Astrocyte of the hippocampus (primary cell): ENCODE data around the gene RALGPS1.
A peak's percentile ranks its signal among the peaks of the same experiment; 100 is the strongest.

Experiments used
- DNase-seq: peaks from one replicate; pipeline ENCODE4 v3.0.0; 2011; ENCODE audit warnings: low read depth, low spot score

The RALGPS1 gene

DNA sequence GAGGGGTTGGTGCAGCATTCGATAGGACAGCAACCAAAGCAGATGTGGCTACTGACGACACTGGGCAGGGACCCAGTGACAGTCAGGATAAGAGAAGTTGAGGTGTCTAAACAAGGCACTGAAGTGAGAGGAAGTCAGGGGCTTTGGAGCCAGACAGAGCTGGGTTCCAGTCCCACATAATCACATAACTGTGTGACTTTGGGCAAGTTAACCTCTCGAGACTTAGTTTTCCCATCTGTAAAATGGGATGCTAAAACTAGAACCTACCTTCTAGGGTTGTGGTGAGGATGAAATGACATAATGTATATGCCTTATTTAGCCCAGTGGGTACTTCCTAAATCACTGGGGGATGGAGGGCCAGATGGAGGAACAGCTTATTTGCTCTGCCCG is 204.7 kb downstream of the RALGPS1 start:
- DNase-seq: no peak

DNA sequence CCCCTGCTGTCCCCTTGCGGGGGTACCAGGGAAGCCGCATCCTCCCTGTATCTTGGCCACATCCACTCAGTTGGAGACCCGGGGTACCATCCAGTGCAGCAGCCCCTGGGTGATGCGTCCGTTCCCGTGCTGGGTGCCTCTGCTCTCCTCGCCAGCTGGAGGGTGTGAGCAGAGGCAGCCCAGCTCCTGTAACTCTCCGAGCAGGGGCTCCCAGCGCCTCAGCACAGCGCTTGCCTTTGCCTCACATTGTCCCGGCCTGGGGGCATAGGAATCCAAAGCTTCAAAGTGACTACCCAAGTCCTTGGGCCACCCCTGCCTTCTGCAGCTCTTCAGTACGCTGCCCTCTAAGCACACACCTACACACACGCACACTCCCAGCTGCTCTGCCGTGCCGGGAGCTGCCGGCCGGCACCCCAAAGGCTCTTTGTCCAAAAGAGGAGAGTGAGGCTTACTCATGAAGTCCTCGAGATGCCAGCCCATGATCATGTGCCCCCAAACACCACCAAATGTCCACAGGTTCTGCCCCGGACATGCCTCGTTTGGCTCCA is 207.1 kb downstream of the RALGPS1 start:
- DNase-seq: peak; percentile 59

DNA sequence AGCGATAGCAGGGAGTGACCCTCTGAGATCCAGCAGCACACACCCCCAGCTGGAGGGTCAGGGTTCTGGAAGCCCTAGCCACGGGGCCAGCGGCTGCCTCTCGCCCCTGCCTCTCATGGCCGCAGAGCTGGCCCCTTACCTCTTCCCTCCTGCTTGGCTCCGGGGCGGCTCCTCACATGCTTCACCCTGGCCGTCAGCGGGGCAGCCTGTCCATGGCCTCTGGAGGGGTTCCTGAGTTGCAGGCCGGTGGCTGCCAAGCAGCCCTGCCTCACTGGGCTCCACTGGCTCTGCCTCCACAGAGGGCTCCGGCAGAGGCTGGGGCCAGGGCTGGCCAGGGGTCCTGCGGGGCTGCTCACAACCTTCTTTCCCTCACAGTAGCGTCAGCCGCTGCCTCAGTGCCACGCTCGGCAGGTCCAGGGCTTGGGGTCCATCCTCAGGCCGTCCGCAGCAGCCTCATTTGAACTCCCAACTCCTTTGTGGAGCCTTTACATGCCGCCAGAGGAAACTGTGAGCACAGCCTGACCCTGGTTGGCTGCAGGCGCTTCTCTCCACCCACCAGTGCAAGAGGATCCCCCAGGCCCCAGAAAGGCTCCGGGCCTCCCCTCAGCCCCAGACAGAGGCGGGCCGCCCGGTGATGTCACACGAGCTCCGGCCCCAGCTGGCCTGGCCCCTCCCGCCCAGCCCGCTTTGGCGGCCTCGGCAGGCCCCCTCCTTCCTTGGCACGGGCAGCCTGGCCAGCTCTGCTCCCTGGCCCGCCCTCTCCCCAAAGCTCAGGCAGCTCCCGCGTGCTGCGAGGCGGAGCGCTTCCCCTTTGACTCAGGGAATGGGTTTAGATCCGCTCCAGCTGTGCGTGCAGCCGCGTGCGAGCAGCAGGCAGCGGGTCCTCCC is 207.8 kb downstream of the RALGPS1 start, which contains the start of gene ANGPTL2:
ANGPTL2 (minus strand) TSS at position 460 of the 888 bp plus-strand sequence. CDS start 13,904 bp downstream, outside the sequence.
- DNase-seq: peak; percentile 95

DNA sequence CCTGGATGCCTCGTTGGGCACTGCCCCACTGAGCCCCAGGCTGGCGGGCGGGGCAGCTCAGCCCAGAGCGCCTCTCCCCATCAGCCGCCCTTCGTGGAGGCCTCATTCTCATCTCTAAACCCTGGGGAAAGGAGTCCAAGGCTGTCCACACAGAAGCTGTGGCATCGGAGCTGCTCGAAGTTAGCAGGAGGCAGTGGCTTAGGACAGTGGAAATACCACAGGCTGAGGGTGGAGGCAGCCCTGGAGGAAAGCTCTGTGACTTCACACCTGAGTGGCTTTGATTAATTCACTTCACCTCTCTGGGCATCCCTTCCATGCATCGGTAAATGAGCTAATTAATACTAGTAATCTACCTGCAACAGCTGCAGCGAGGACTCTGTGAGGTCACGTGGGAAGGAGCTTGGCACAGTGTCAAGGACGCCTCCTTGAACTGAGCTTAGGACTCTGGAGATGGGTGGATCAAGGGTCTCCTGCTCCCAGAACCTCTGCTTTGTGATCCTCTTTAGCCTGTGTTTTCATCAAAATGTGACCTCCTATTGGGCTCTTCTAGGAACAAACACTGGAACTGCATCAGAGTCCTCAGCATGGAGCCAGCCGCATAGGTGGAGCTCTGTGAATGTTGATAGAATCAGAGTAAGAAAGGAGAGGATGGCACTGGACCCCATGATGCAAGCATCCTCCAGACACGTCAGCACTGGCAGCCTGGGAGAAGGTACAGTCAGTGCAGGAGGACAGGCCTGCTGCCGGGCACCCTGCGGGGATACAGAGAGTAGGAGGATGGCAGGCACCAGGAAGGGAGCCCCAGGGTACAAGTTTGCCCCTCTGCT is 208.7 kb downstream of the RALGPS1 start:
- DNase-seq: peak; percentile 39

DNA sequence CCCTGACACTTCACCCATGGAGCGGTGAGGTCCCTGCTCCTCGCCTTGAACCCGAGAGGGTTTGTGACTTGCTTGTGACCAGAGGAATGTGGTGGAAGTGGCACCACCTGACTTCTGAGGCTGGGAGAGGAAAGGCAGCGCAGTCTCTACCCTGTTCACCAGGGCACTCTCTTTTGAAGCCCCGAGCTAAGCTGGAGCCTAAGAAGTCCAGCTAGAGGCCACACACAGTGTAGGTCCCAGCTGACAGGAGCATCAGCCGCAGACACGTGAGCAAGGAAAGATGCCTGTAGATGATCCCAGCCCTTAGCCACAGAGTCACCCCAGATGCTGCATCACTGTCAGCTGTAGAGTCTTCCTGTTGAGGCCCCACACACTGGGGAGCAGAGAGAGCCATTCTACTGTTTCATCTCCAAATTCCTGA is 209.5 kb downstream of the RALGPS1 start:
- no peak for DNase-seq

DNA sequence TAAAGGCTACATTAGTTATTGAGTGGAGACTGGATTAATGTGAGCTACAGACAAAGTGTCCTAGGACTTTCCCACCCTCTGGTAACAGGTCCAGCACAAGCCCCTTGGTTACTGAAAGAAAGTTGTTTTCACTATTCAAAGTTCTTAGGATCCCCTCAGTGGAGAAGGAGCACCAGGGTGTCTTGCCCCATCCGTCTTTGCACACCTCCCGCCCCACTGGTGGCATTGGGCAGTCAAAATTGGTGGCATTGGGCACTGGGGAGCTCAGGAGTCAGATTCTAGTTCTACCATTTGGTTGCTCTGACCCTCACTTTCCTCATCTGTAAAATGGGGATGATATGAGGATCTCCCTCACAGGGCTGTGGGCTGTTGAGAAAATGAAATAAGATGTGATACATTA is 210.2 kb downstream of the RALGPS1 start:
- no peak for DNase-seq

DNA sequence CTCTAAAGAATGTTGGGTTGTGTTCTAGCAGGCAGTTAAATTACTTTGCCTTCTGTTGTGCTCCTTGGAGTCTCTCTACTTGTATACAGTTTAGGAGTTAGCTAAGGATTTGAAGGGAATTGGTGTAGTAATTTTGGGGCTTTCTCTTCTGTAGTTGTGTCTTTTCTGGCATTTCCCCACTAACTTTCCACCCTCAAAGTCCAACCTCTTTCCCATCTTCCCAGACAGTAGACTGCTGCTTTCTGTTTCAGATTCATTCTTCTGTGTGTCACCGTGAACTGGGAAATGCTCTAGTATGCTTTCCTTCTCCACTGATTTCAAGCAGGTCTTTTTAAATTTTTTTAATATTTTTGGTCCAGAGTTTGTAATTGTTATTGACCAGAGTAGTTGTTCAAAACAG is 212.4 kb downstream of the RALGPS1 start:
- DNase-seq: no peak

DNA sequence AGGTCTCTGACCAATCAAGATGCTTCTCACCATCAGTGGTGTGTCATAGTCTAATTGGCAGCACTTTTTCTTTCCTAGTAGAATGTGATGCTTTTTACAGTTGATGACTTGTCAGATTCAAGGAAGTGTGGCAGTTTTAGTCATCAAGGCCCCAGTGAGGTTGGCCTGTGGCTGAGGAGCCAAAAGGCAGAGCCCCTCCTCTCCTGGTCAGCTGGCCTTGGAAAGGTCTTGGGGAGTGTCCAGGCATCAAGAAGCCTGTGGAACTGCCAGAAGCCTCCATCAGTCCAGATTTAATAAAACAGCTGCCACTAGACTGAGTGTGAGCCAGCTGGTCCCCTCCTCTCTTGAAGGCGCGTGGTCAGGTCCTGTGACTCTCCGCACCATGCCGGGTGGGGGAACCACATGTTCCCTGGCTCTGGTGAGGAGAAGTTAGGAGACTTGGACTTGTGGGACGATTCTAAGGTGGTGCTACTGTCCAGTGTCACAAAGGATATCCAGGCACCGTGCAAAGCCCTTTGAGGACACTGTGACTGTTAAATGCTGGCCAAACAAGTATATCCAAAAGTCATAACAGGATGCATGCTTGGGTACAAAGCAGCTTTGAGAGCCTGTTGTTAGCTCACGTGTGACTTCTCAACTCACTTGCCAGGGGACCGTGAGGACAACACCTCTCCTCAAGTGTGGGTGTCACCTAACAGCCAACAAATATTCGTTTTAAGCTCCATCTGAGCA is 213.9 kb downstream of the RALGPS1 start:
- DNase-seq: no peak

DNA sequence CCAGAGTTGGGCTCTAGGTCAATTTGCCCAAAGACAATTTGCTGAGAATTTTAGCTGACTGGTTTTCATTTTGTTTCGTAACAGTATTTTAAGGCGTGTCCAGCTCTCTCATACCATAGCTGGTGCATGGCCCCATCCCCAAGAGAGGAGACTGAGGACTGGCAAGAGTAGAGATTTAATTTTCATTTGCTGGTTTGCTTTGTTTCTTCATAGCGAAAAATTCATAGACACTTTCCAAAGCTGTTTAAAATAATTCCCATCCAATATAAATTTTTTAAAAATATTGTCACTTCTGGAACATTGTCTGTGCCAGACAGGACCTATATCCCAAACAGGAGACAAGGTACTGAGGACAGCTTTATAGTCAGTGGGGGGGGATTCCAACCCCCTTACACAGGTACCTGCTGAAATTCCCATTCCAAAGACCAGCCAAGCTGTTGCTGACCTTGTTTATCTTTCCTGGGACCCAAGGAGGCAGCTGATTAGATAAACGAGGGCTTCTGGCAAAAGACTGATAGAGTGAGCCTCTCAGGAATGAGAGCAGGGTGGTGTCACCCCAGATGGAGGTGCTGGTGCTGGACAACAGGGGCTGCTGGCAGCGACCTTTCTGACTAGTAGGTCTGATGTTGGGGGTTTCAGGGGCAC is 214.6 kb downstream of the RALGPS1 start:
- no peak for DNase-seq

DNA sequence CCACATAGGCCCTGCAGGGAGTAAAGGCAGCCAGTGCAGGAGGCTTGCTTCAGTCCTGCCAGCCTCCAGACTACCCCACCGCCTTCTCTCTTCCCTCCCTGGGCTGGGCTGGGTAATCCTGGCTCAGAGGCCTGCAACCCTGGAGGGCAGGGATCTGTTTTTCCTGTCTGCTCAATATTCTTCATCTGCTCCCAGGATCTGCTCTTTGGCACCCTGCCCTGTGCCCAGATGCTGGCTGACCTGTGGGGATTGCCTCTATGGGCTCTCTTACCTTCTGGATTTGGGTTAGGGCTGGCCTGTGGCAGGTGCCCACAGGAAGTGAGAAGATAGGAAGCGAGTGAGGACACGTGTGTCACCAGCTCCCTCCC is 215.1 kb downstream of the RALGPS1 start:
- DNase-seq: no peak

DNA sequence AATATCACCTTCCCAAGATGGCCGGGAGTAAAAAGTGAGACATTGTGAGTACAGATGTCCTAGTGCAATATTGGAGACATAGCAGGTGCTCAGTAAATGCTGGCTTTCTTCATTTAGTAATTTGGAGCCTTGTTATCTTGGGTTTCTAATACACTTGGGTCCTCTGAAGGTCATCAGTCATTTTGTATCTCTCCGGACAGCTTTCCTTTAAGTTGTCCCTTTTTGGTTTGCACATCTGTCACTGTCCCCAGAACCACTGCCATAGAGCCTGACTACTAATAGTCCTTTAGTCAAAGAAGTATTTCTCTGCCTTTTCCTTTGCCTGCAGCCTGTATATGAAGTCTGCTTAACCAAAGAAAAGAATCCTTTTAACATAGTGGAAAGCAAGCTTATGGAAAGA is 215.7 kb downstream of the RALGPS1 start:
- DNase-seq: no peak

DNA sequence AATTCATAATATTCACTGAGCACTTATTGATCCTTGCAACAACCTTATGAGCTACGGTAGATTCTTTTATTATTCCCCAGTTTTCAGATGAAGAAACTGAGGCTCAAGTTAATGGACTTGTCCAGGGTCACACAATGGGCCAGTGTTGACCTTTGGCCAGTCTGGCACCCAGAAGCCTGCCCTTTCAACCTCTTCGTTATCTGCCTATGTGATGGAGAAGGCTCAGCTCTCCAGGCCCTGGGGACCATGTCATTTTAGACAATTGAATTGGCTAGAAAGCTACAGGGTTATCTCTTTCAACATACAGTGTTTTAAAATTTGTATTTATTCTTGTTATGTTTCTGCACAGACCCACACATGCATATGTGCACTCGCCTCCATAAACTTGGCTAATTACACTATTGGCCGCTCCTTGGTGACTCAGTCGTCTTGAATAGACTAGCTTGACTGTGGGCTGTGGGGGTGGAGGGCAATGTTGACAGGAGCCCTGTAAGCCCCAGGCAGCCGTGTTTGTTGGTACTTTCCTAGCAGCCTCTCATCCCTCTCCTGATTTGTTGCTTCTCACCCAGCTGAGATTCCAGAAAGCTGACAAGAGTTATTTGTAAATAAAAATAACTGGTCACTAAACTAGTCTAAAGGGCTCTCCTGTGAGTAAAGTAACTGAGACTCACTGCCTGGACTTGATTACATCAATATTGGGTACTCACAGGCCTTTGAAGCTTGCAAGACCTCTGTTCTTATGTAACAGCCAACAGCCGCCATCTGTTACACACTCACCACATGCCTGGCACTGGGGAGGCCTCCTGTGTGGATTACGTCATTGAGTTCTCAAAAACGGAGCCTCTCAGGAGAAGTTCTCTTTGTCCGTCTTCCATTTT is 216.3 kb downstream of the RALGPS1 start:
- DNase-seq: peak; percentile 89

DNA sequence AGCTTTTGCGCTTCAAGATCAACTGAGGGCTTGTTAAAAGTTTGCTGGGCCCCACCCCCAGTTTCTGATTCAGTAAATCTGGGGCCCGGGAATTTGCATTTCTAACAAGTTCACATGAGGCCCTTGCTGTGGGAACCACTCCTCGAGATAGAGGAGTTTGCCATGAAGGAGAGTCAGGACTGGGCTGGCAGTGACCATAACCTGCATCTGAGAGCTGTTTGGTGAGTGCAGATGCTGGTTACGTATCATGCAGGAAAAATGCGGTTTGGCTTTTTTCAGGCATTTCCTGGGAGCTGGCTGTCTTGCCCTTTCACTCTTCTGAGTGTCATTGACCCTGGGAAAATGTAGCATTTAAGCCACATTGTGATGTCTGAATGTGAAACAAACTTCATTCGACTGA is 217.3 kb downstream of the RALGPS1 start:
- peak; percentile 73 for DNase-seq

DNA sequence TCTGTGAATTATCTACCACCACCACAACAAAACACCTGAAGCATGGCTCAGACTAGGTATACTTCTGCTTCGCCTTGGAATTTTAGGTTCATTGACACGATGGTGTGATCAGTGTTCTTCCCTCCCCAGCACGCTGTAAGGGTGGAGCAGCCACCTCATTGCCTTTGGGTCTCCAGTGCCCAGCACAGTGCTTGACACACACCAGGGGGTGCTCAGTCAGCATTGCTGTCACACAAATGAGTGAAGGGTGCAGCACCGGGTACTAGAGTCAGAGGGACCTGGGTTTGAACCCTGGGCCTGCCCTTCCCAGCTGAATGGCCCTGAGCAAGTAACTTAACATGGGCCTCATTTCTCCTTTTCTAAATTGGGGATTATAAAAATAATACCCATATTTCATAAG is 217.8 kb downstream of the RALGPS1 start:
- DNase-seq: no peak

DNA sequence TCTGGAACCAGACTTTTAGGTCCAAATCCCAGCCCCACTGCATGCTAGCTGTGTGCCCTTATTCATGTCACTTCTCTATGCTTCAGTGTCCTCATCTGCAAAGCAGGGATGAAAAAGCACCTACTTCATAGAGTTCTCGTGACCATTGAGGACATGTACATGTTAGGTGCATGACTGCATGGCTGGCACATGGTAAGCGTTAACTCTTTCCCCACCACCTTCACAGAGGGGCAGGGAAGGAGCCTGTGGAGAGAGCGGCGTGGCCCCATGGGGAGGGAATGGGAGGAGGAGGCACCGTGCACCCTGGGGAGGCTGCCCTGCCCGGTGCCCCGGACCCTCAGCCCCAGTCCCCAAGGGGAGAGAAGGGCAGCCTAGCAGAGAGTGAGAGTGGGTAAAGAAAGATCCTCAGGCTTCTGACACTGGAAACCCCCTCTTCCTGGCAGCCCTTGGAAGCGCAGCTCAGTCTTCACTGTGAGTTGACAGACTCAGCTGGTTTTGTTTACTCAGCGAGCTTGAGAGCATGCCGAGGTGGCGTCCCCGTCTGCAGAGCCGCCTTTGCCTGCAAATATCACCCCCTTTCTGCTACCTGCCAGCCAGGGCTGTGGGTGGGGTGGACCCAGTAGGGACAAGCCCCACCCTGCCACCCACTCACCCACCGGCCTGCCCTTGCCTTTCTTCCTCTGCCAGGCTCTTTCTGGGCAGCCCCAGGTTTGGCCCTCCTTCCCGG is 218.5 kb downstream of the RALGPS1 start:
- DNase-seq: peak; percentile 64

DNA sequence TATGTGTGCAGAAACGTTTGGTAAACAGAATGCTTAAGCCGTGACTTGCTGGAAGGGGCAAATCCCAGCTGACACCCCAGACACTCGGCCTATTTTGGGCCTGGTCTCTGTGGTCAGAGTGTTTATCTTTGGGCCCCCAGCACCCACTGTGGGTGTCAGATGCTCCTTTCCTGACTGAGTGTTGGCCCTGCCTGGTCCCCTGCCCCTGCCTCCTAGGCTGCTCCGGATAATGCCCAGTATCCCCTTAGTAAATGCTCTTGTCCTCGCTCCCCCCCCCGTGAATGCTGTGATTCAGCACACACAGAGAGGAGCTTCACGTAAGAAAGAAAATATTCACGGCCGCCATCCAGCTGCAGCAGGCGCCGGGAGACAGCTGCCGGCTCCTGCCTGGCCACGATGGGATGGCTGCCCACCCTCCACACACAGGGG is 219.2 kb downstream of the RALGPS1 start:
- DNase-seq: peak; percentile 83

DNA sequence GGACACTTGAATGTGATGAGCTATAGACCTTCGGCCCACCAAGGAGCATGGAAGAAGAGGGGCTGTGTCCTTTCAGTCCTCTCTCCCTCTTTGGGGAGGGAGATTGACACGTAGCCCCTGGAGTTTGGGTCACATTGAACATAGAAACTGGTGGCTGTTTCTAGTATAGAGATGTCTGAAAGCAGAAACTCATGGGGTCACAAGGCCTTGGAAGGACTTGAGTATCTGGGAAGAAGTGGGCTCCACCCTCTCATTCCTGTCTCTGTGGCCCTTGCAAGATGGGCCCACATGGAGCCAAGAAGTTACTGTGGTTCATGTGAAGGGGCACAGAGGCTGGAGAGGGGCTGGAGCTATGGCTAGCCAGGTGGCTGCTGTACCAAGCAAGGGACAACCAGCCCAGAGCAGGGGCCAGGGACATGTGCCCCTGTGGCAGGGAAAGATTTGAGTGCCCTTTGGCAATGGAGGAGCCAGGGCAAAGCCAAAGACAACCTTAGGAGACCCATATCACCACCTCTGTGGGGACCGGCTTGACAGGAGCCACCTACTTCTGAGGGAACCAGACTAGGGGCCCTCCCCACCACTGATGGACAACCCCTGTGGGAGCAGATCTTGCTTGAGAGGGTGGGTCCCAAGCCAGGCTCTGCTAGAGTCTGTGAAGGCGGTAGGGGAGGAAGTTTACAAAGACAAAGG is 220.6 kb downstream of the RALGPS1 start:
- no peak for DNase-seq

DNA sequence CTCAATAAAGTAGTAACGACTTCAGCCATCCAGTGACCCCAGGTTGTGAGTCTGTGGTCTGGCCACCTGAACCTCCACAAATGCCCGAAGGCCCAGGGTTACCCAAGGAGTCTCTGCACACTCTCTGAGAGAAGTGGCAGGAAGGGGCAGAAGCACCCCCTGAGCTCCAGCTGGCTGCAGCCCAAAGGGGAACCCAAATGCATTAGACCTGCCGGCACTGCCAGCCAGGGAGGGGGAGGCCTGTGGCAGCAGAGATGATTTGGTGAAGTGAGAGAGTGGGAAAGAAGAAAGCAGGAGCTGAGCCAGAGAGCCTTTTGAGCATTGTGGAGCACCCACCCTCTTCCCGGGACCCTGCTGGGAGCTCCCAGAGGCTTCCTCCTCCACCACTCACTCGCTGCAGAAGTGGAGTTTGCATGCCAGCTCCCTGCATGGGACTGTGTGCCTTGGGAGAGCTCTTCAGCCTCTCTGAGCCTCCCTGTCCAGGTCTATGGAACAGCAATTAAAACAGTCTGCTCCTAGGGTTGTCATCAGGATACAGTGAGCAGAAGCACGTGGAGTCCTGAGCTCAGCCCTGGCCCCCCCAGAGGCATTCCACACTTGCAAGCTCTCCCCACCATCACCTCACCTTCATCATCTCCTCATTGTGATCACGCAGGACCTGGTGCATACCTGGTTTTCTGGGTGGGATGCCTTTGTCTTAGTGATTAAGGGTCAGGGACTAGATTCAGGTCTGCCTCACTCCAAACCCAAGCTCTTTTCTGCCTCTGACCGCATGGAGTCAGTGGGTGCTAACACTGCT is 221.7 kb downstream of the RALGPS1 start:
- no peak for DNase-seq
